Ovary (tissue), 10 donors: Measurements from ENCODE around the gene BCL6B. TPM values are rescaled to one million over a fixed set of nuclear protein-coding genes. Genes with fewer than 3 reads are reported as not detected.
"Not testable (repeated sequence)": the region's sequence is repeated elsewhere in the genome, so short reads cannot be mapped to it uniquely, and the experiment has no call there.

ENCODE experiments used
- DNase-seq, 5 donors: peaks; one replicate each; pipeline ENCODE4 v3.0.0-alpha.2; 2019 to 2020
- H3K27ac ChIP-seq, 2 donors: fragments of 200-600 bp; one replicate each; pipeline versions ENCODE4 v1.5.1 to v1.8.0; 2019 to 2022
- H3K27me3 ChIP-seq: fragments of 200-600 bp; one replicate; pipeline ENCODE4 v1.8.0; 2022
- H3K36me3 ChIP-seq: fragments of 200-600 bp; sonication (generic); one replicate; pipeline ENCODE4 v1.5.1; 2019
- H3K4me1 ChIP-seq: one replicate; pipeline ENCODE4 v1.8.1; 2013; ENCODE audit warnings: mild to moderate bottlenecking, moderate library complexity; ENCODE audit not compliant: insufficient read depth
- H3K4me3 ChIP-seq: fragments of 200-600 bp; sonication (generic); one replicate; pipeline ENCODE4 v1.5.1; 2017
- H3K9me3 ChIP-seq, 2 donors: fragments of 200-600 bp in 1 of 2; sonication (generic) in 1 of 2; one replicate each; pipeline versions ENCODE4 v1.5.1 to v1.8.1; 2013 to 2019; ENCODE audit warnings: mild to moderate bottlenecking in 1 of 2, moderate library complexity in 1 of 2
- EP300 ChIP-seq: sonication (generic); formaldehyde crosslinking; IDR thresholded peaks from one replicate; pipeline ENCODE4 v1.6.1; 2017; ENCODE audit warnings: antibody characterized with exemption
- POLR2A ChIP-seq: fragments of 450-650 bp; IDR thresholded peaks from one replicate; pipeline ENCODE4 v1.6.1; 2017; ENCODE audit warnings: antibody characterized with exemption, mild to moderate bottlenecking, moderate library complexity
- WGBS, 3 donors: extraction: QIAGEN DNeasy Blood & Tissue Kit in 1 of 3; methylation state at CpG; one replicate each; pipeline versions ENCODE4 v1.1.5 to v1.1.7; 2013 to 2017; 5-methylcytosine and 5-hydroxymethylcytosine counted together
- intact Hi-C, 4 donors: fragments of 100-400 bp; cut with DNase I; formaldehyde crosslinking; loops; one replicate each; pipeline versions ENCODE4 v1.11.0 to v1.15.1; 2022 to 2023
- long read RNA-seq, 3 donors: library from polyadenylated mRNA in 2 of 3; unstranded in 2 of 3; transcript quantifications; one replicate each; pipeline ENCODE4 v2.0.0 and lab custom pipeline, GENCODE V29; 2021 to 2026
- polyA plus RNA-seq, 2 donors: library from polyadenylated mRNA; stranded (reverse); fragments of 200-250 nt in 1 of 2; fragments of 350-450 nt in 1 of 2; fragmentation: Illumina TruSeq in 1 of 2; extraction: RNeasy Lipid Tissue Mini Kit (QIAGEN cat#74804) in 1 of 2; gene quantifications; one replicate each; pipeline ENCODE4 v1.2.3, GENCODE V29; 2013 to 2014
- total RNA-seq, 7 donors: library from RNA; depleted of rRNA in 2 of 7; stranded (reverse); fragments of >200 nt in 2 of 7; fragmentation: NEBNext Ultra II Directional in 3 of 7; extraction: Animal tissue kit (Norgen Biotek cat#: 25700) in 3 of 7; gene quantifications; one replicate each; pipeline versions ENCODE4 v1.1.0 to v1.2.4, GENCODE V29; 2016 to 2023
- TF ChIP-seq, protein P1 (sequence below), 3 donors: fragments of 450-650 bp in 2 of 3; fragments of 200-600 bp in 1 of 3; IDR thresholded peaks; one replicate each; pipeline versions ENCODE4 v1.5.1 to v1.8.0; 2016 to 2022; ENCODE audit warnings: antibody characterized with exemption in 3 of 3, mild to moderate bottlenecking in 1 of 3
- donor health status: DM: no; HTN: no; CAD: no; lungs with moderate emphysema.
- donor health status: DM: no; HTN: no; CAD: no.
- donor health status: Bipolar disorder and iron deficiency.
- donor health status: DM: yes; HTN: yes; CAD: no.
- donor health status: DM: no; HTN: no; CAD: no.
- donor health status: DM: yes; HTN: yes; CAD: no.

Gene BCL6B, protein sequence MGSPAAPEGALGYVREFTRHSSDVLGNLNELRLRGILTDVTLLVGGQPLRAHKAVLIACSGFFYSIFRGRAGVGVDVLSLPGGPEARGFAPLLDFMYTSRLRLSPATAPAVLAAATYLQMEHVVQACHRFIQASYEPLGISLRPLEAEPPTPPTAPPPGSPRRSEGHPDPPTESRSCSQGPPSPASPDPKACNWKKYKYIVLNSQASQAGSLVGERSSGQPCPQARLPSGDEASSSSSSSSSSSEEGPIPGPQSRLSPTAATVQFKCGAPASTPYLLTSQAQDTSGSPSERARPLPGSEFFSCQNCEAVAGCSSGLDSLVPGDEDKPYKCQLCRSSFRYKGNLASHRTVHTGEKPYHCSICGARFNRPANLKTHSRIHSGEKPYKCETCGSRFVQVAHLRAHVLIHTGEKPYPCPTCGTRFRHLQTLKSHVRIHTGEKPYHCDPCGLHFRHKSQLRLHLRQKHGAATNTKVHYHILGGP
- total RNA-seq (10 to 100 TPM in 1 of 7 donors, 1 to 10 TPM in 4, under 1 TPM in 2; 0.46 to 13.9 (median 3.5) TPM), polyA plus RNA-seq (10 to 100 TPM in 1 of 2 donors, 1 to 10 TPM in 1; 6.2 to 13.7 TPM)
- long read RNA-seq, donor 1, partial matches to known transcripts: 3 of 3 reads
- long read RNA-seq, donor 1, other reads (novel, unspliced or antisense): 0 of 3 reads
- long read RNA-seq, donor 2, partial matches to known transcripts: 0 of 1 reads
- long read RNA-seq, donor 2, other reads (novel, unspliced or antisense): 0 of 1 reads
- long read RNA-seq, donor 3, partial matches to known transcripts: 2 of 2 reads
- long read RNA-seq, donor 3, other reads (novel, unspliced or antisense): 0 of 2 reads

DNA sequence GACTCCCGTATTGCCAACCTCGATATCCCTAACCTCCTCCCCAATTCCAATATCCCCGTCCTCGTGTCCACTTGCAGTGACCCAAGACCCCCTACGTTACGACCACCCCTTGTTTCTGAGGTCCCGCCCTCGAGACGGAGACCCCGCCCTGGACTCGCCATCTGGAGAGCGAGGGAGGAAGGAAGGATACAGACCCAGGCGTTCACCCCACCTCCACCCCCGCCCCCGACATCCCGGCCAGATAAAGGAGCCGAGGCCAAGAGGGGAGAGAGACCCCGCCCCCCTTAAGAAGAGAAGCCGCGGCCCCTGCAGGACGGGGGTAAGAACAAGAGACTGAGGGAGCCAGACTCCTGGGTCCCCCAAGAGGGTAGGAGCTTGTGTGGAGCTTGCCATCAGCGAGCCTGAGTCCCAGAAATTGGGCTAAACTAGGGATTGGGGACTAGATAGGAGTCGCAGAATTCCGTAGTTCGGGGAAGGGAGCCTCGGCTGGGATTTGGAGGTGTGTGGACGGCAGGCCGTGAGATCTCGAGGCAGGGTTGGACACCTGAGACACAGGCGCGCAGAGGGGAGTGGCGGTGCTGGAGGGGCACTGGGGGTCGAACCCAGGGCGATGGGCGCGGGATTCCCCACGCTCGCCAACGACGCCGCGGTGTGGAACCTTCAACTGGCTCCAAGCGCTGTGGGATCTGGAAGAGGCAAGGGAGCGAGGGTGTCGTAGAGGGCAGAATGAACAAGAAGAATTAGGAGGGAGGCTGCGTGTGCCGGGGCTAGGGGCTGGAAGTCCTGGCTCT, at the start of gene BCL6B:
Gene BCL6B, plus strand, starts transcription at position 270 of the 791 bp plus-strand sequence. CDS start 622 bp downstream, outside the sequence.
- WGBS, 3 donors: 4 to 11% (median 6%) methylated on average over 42 to 47 of the region's 47 CpGs
- intact Hi-C loops: loop anchor here in 1 of 4 donors (5.0 kb wide), 1 partner anchor 111 kb away; no protein-coding TSS in a partner anchor
- peaks cover under 1% of the 10 kb centered on the region for H3K4me1 ChIP-seq

GRCh38 chr17:6979440-6979839, 43.4 kb upstream of the BCL6B start:
- intact Hi-C loops, H3K27me3 ChIP-seq, H3K4me1 ChIP-seq, DNase-seq, H3K9me3 ChIP-seq, H3K27ac ChIP-seq, H3K4me3 ChIP-seq, H3K36me3 ChIP-seq: not testable (repeated sequence)
- 91 to 95% (median 94%) methylated on average over 5 of the region's 5 CpGs for WGBS, 3 donors

More for the DNA sequence above, at the start of gene BCL6B:
- H3K36me3 ChIP-seq: no peaks in the 10 kb centered on the region
- peak in 1 of 5 donors; percentile 37 for DNase-seq
- H3K27me3 ChIP-seq: no peaks in the 10 kb centered on the region
- peak within 1 kb of the TSS in 1 of 2 donors; percentile 9 for H3K27ac ChIP-seq
- peak within 1 kb of the TSS; percentile 1 for H3K4me3 ChIP-seq
- no peaks in the 10 kb centered on the region for H3K9me3 ChIP-seq
- TF ChIP-seq, protein P1, sequence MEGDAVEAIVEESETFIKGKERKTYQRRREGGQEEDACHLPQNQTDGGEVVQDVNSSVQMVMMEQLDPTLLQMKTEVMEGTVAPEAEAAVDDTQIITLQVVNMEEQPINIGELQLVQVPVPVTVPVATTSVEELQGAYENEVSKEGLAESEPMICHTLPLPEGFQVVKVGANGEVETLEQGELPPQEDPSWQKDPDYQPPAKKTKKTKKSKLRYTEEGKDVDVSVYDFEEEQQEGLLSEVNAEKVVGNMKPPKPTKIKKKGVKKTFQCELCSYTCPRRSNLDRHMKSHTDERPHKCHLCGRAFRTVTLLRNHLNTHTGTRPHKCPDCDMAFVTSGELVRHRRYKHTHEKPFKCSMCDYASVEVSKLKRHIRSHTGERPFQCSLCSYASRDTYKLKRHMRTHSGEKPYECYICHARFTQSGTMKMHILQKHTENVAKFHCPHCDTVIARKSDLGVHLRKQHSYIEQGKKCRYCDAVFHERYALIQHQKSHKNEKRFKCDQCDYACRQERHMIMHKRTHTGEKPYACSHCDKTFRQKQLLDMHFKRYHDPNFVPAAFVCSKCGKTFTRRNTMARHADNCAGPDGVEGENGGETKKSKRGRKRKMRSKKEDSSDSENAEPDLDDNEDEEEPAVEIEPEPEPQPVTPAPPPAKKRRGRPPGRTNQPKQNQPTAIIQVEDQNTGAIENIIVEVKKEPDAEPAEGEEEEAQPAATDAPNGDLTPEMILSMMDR (IDR thresholded peaks at IDR 0.05): no peak
- TF ChIP-seq EP300: no peak
- TF ChIP-seq POLR2A: no peak

- intact Hi-C loops: no loop called here
- TF ChIP-seq EP300 (no peak), POLR2A (no peak)
- TF ChIP-seq, protein P1 (IDR thresholded peaks at IDR 0.05): no peak
- WGBS, 3 donors: 58 to 68% (median 62%) methylated on average over 1 of the region's 1 CpG
Measured at GRCh38 chr17:6981426-6981825, 41.4 kb upstream of the BCL6B start.

DNA sequence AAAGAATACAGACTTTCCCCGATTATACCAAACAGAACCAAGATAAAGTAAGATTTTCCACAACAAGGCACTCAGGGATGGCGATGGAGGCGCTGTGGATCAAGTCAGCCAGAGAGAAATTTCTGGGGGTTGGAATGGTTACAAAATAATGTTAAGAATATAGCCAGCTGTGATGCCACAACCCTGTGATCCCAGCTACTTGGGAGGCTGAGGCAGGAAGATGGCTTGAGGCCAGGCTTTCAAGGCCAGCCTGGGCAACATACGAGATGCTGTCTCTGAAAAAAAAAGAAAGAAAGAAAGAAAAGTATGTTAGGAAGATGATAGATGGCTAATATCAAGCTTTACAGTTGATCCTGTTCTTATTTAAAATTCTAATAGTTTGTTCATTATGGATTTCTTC, 37.6 kb upstream of the BCL6B start:
- Histone ChIP-seq H3K36me3 (no peaks in the 10 kb centered on the region), H3K27ac (no peak overlapping the region), H3K9me3 (no peaks in the 10 kb centered on the region), H3K27me3 (no peaks in the 10 kb centered on the region), H3K4me3 (no peak overlapping the region), H3K4me1 (peaks cover 4% of the 10 kb centered on the region)
- TF ChIP-seq POLR2A: no peak
- TF ChIP-seq, protein P1 (IDR thresholded peaks at IDR 0.05): no peak
- TF ChIP-seq EP300: no peak
- 9 to 22% (median 11%) methylated on average over 4 of the region's 4 CpGs for WGBS, 3 donors
- DNase-seq: peak in 1 of 5 donors; percentile 57
- intact Hi-C loops: no loop called here

More at GRCh38 chr17:6981426-6981825, 41.4 kb upstream of the BCL6B start:
- DNase-seq: no peak
- Histone ChIP-seq H3K4me3 (no peak overlapping the region), H3K27me3 (no peaks in the 10 kb centered on the region), H3K9me3 (no peaks in the 10 kb centered on the region), H3K36me3 (no peaks in the 10 kb centered on the region), H3K4me1 (peaks cover 2% of the 10 kb centered on the region), H3K27ac (no peak overlapping the region)
